Measurements from ENCODE around the gene TENM4. TPM values are rescaled to one million over a fixed set of nuclear protein-coding genes. Genes with fewer than 3 reads are reported as not detected.

The TENM4 gene
- total RNA-seq, 4 donors from 2014 or later = 5.5 to 12.3 (median 8.9) TPM

- ATAC-seq = no peak
- no peak for TF ChIP-seq POLR2A (IDR thresholded peaks at IDR 0.05)
- no peak for TF ChIP-seq EP300 (IDR thresholded peaks at IDR 0.05)
- TF ChIP-seq, protein P1, sequence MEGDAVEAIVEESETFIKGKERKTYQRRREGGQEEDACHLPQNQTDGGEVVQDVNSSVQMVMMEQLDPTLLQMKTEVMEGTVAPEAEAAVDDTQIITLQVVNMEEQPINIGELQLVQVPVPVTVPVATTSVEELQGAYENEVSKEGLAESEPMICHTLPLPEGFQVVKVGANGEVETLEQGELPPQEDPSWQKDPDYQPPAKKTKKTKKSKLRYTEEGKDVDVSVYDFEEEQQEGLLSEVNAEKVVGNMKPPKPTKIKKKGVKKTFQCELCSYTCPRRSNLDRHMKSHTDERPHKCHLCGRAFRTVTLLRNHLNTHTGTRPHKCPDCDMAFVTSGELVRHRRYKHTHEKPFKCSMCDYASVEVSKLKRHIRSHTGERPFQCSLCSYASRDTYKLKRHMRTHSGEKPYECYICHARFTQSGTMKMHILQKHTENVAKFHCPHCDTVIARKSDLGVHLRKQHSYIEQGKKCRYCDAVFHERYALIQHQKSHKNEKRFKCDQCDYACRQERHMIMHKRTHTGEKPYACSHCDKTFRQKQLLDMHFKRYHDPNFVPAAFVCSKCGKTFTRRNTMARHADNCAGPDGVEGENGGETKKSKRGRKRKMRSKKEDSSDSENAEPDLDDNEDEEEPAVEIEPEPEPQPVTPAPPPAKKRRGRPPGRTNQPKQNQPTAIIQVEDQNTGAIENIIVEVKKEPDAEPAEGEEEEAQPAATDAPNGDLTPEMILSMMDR (IDR thresholded peaks at IDR 0.05) = no peak
- no peak for TF ChIP-seq POLR2AphosphoS5 (IDR thresholded peaks at IDR 0.05)
- Histone ChIP-seq H3K4me3 (no peak overlapping the region), H3K4me1 (no peaks in the 10 kb centered on the region), H3K9me3 (peaks cover 0 to 8% (median 0%) of the 10 kb centered on the region in 3 donors), H3K36me3 (no peaks in the 10 kb centered on the region), H3K27ac (no peak overlapping the region), H3K27me3 (no peaks in the 10 kb centered on the region)
- 75 to 100% methylated on average over 1 to 2 of the region's 6 CpGs for WGBS, 2 donors (ENCODE audit: low coverage in 1 of 2)
Measured at GRCh38 chr11:78949976-78950690, 490.7 kb downstream of the TENM4 start.

GRCh38 chr11:78946945-78947902 lies 493.6 kb downstream of the TENM4 start:
- TF ChIP-seq POLR2A (IDR thresholded peaks at IDR 0.05) (no peak), POLR2AphosphoS5 (IDR thresholded peaks at IDR 0.05) (no peak), EP300 (IDR thresholded peaks at IDR 0.05) (no peak)
- TF ChIP-seq, protein P1 (IDR thresholded peaks at IDR 0.05) = no peak
- H3K9me3 ChIP-seq = peaks cover 0 to 8% (median 0%) of the 10 kb centered on the region in 3 donors
- H3K27ac ChIP-seq = no peak overlapping the region
- WGBS, 2 donors (ENCODE audit: low coverage in 1 of 2) = 81% methylated on average over 8 to 9 of the region's 10 CpGs
- no peaks in the 10 kb centered on the region for H3K4me1 ChIP-seq
- H3K27me3 ChIP-seq = no peaks in the 10 kb centered on the region
- no peaks in the 10 kb centered on the region for H3K36me3 ChIP-seq
- H3K4me3 ChIP-seq = no peak overlapping the region
- ATAC-seq = no peak

DNA sequence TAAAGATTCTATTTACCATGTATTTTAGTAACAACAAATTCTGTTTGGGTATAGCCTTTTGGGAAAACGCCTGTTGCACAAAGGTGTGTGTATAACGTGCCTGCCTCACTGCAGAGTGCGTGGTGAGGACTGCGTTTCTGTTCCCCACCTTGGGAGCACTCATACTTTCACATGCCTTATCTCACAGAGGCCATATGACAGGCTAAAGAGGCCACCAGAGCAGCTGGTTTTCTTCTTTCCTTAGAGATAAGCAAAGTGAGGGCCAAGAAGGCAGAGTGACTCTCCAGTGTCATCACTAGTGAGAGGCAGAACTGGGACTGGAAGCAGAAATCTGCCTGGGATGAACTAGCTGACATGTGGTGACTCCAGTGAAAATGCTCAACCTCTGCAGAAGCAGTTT lies 497.0 kb downstream of the TENM4 start:
- Histone ChIP-seq H3K27ac (no peak overlapping the region), H3K4me1 (no peaks in the 10 kb centered on the region), H3K4me3 (no peak overlapping the region), H3K9me3 (peaks cover 0 to 8% (median 0%) of the 10 kb centered on the region in 3 donors), H3K36me3 (no peaks in the 10 kb centered on the region), H3K27me3 (no peaks in the 10 kb centered on the region)
- WGBS, 2 donors (ENCODE audit: low coverage in 1 of 2) = 92 to 100% methylated on average over 1 to 4 of the region's 4 CpGs
- TF ChIP-seq POLR2AphosphoS5 (IDR thresholded peaks at IDR 0.05) (no peak), POLR2A (IDR thresholded peaks at IDR 0.05) (no peak), EP300 (IDR thresholded peaks at IDR 0.05) (no peak)
- TF ChIP-seq, protein P1 (IDR thresholded peaks at IDR 0.05) = no peak
- ATAC-seq = no peak

DNA sequence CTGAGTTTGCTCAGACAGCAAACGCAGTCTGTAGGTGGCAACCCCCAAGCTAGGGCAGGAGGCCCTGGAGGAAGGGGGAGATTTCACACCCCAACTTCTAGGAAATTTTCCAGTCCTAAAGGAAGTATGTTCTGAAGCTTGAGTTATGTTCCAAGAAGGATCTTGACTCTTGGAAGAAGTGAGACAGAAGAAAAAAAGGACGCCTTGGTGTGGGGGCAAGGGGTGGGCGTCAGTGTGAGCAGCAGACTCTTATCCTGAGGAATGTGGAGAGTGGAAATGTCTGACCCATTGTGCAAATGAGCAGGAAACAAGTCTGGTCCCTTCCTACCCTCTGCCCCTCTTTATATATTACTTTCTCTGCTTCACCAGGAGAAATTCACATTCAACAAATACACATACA lies 497.7 kb downstream of the TENM4 start:
- Histone ChIP-seq H3K9me3 (peaks cover 0 to 8% (median 0%) of the 10 kb centered on the region in 3 donors), H3K27ac (no peak overlapping the region), H3K4me3 (no peak overlapping the region), H3K36me3 (no peaks in the 10 kb centered on the region), H3K27me3 (no peaks in the 10 kb centered on the region), H3K4me1 (no peaks in the 10 kb centered on the region)
- 47% methylated on average over 2 of the region's 3 CpGs; no CpG with 5 or more reads in 1 of the 2 donors for WGBS, 2 donors (ENCODE audit: low coverage in 1 of 2)
- TF ChIP-seq EP300 (IDR thresholded peaks at IDR 0.05) = no peak
- TF ChIP-seq POLR2A (IDR thresholded peaks at IDR 0.05) = no peak
- no peak for TF ChIP-seq POLR2AphosphoS5 (IDR thresholded peaks at IDR 0.05)
- TF ChIP-seq, protein P1 (IDR thresholded peaks at IDR 0.05) = no peak
- ATAC-seq = no peak
